ENCODE measurements around the gene FXR2. TPM values are rescaled to one million over a fixed set of nuclear protein-coding genes. Genes with fewer than 3 reads are reported as not detected.

FXR2 gene
- total RNA-seq, 3 donors from 2014 or later (not counting 1 experiment from before 2014, with no cell fraction given): 23.7 to 40.2 (median 29.5) TPM

GRCh38 chr17:7575959-7576358 is 38.7 kb downstream of the FXR2 start:
- no peak for ATAC-seq
- Histone ChIP-seq H3K36me3 (ENCODE audit: control insufficient read depth, insufficient read depth, low read length) (peaks cover 50% of the 10 kb centered on the region), H3K9me3 (ENCODE audit: control insufficient read depth, insufficient read depth, low read length) (no peaks in the 10 kb centered on the region), H3K4me1 (ENCODE audit: control insufficient read depth, insufficient read depth, low read length) (peaks cover 61% of the 10 kb centered on the region), H3K4me3 (ENCODE audit: low read length) (no peak overlapping the region), H3K27me3 (ENCODE audit: control insufficient read depth, insufficient read depth, low read length) (no peaks in the 10 kb centered on the region), H3K27ac (ENCODE audit: low read length) (no peak overlapping the region)
- no peak for TF ChIP-seq CTCF (IDR thresholded peaks at IDR 0.05)
- H3K27me3 Mint-ChIP-seq (ENCODE audit: low read depth in 2 of 2): no peaks in the 10 kb centered on the region
- H3K27ac Mint-ChIP-seq: peak overlapping the region; percentile 98 to 100
- no peak for DNase-seq
- intact Hi-C loops (cut with micrococcal nuclease): no loop called here
- peaks cover 61 to 70% of the 10 kb centered on the region in 2 donors for H3K4me1 Mint-ChIP-seq
- peak overlapping the region; percentile 21 for H3K4me3 Mint-ChIP-seq
- H3K9me3 Mint-ChIP-seq: no peaks in the 10 kb centered on the region
- H3K36me3 Mint-ChIP-seq: peaks cover 15% of the 10 kb centered on the region
- WGBS (ENCODE audit: insufficient coverage): 82% methylated on average over 7 of the region's 7 CpGs

- no peak for TF ChIP-seq CTCF (IDR thresholded peaks at IDR 0.05)
- Histone ChIP-seq H3K9me3 (ENCODE audit: control insufficient read depth, insufficient read depth, low read length) (no peaks in the 10 kb centered on the region), H3K27me3 (ENCODE audit: control insufficient read depth, insufficient read depth, low read length) (no peaks in the 10 kb centered on the region), H3K4me3 (ENCODE audit: low read length) (no peak overlapping the region), H3K27ac (ENCODE audit: low read length) (peak overlapping the region; percentile 15), H3K36me3 (ENCODE audit: control insufficient read depth, insufficient read depth, low read length) (peaks cover 55% of the 10 kb centered on the region), H3K4me1 (ENCODE audit: control insufficient read depth, insufficient read depth, low read length) (peaks cover 56% of the 10 kb centered on the region)
- intact Hi-C loops (cut with micrococcal nuclease): no loop called here
- H3K4me1 Mint-ChIP-seq: peaks cover 56 to 66% of the 10 kb centered on the region in 2 donors
- WGBS (ENCODE audit: insufficient coverage): 73% methylated on average over 1 of the region's 1 CpG
- DNase-seq: no peak
- no peaks in the 10 kb centered on the region for H3K27me3 Mint-ChIP-seq (ENCODE audit: low read depth in 2 of 2)
- ATAC-seq: no peak
- peaks cover 15% of the 10 kb centered on the region for H3K36me3 Mint-ChIP-seq
- peak overlapping the region; percentile 98 to 100 for H3K27ac Mint-ChIP-seq
- no peaks in the 10 kb centered on the region for H3K9me3 Mint-ChIP-seq
- peak overlapping the region; percentile 21 for H3K4me3 Mint-ChIP-seq
Measured at GRCh38 chr17:7575481-7575883, 39.2 kb downstream of the FXR2 start.

GRCh38 chr17:7574176-7574953 is 40.3 kb downstream of the FXR2 start:
- peak overlapping the region; percentile 36 for H3K27ac ChIP-seq (ENCODE audit: low read length)
- peaks cover 45% of the 10 kb centered on the region for H3K4me1 ChIP-seq (ENCODE audit: control insufficient read depth, insufficient read depth, low read length)
- no peak for TF ChIP-seq CTCF (IDR thresholded peaks at IDR 0.05)

More at GRCh38 chr17:7574176-7574953, 40.3 kb downstream of the FXR2 start:
- H3K27me3 Mint-ChIP-seq (ENCODE audit: low read depth in 2 of 2): no peaks in the 10 kb centered on the region
- peak overlapping the region; percentile 99 for H3K4me3 Mint-ChIP-seq
- H3K9me3 Mint-ChIP-seq: no peaks in the 10 kb centered on the region
- peak in 1 of 2 donors; percentile 29 for DNase-seq
- no peaks in the 10 kb centered on the region for H3K27me3 ChIP-seq (ENCODE audit: control insufficient read depth, insufficient read depth, low read length)
- peaks cover 15% of the 10 kb centered on the region for H3K36me3 Mint-ChIP-seq
- 40% methylated on average over 14 of the region's 15 CpGs for WGBS (ENCODE audit: insufficient coverage)
- H3K4me3 ChIP-seq (ENCODE audit: low read length): peak overlapping the region; percentile 93
- H3K9me3 ChIP-seq (ENCODE audit: control insufficient read depth, insufficient read depth, low read length): no peaks in the 10 kb centered on the region
- peak overlapping the region; percentile 98 to 100 for H3K27ac Mint-ChIP-seq
- intact Hi-C loops (cut with micrococcal nuclease): loop anchor here (5.0 kb wide), 1 partner anchor 268 kb away; no protein-coding TSS in a partner anchor
- H3K4me1 Mint-ChIP-seq: peaks cover 48 to 55% of the 10 kb centered on the region in 2 donors
- H3K36me3 ChIP-seq (ENCODE audit: control insufficient read depth, insufficient read depth, low read length): peaks cover 60% of the 10 kb centered on the region
- no peak for ATAC-seq
